Sigmoid colon (tissue), 4 donors: ENCODE data around the gene CHID1.

Experiments used
- CTCF ChIP-seq, 4 experiments: fragments of 450-650 bp in 3 of 4; fragments of 200-600 bp in 1 of 4; IDR thresholded peaks; one replicate each; pipeline ENCODE4 v1.5.1; 2016 to 2019; ENCODE audit warnings: antibody characterized with exemption in 4 of 4, mild to moderate bottlenecking in 3 of 4, moderate library complexity in 2 of 4
- EP300 ChIP-seq, 4 donors: sonication (generic); formaldehyde crosslinking; IDR thresholded peaks; one replicate each; pipeline ENCODE4 v1.6.1; 2017; ENCODE audit warnings: antibody characterized with exemption in 4 of 4
- POLR2A ChIP-seq, 2 donors: fragments of 450-650 bp; IDR thresholded peaks; one replicate each; pipeline ENCODE4 v1.6.1; 2016; ENCODE audit warnings: antibody characterized with exemption in 2 of 2, mild to moderate bottlenecking in 2 of 2, moderate library complexity in 2 of 2
- POLR2AphosphoS5 ChIP-seq, 4 donors: sonication (generic); formaldehyde crosslinking; IDR thresholded peaks; one replicate each; pipeline ENCODE4 v1.6.1; 2017; ENCODE audit warnings: antibody characterized with exemption in 4 of 4

- no peak for TF ChIP-seq POLR2AphosphoS5 (IDR thresholded peaks at IDR 0.05)
- TF ChIP-seq CTCF (IDR thresholded peaks at IDR 0.05), result no peak
- TF ChIP-seq EP300 (IDR thresholded peaks at IDR 0.05), result no peak
- TF ChIP-seq POLR2A (IDR thresholded peaks at IDR 0.05), result no peak
Observed at GRCh38 chr11:875769-876301, 34.8 kb downstream of the CHID1 start.
